NOMO-1 treated with dmso at 0.1 percent for 144 hours (cell line): ENCODE data around the gene PARP11.

Experiments
- DNase-seq: peaks from one replicate; lab custom pipeline; 2025; ENCODE audit not compliant: unreplicated experiment; lab: John Stamatoyannopoulos, UW

PARP11 gene

DNA sequence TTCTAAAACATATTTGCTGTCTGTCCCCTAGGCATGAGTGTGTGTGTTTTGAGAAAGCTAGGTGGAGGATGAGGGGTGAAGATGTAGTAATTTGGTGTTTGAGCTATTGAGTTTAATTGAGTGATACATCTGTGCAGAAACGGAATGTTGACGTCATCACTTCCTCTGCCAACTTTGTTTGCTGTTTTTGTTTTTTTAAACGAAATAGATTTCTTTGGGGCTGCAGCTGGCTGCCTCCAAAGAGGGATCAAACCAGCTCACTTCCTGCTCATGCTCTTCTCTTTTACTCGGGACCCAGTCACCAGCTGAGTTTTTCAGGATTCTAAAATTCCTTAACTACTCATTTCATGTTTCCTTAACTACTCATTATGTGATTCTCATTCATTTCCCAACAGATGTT lies 100.8 kb downstream of the PARP11 start:
- DNase-seq, result no peak

DNA sequence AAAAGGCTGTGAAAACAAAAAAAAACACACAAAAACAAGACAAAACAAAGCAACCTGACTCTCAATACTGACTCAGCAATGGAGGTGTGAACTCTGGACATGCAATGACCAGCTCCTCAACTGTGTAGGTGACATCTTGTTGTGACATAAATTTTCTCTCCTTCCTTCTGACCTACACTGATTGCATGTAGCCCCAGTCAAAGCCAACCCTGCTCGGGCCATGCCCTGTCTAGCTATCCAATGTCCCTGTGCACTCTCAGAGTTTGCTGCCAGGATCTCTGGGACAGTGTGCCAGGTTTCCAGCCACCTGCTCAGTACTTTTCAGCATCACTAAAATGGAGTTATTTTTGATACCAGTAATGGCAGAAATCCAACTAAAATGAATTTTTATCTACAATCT lies 101.3 kb downstream of the PARP11 start:
- no peak for DNase-seq

DNA sequence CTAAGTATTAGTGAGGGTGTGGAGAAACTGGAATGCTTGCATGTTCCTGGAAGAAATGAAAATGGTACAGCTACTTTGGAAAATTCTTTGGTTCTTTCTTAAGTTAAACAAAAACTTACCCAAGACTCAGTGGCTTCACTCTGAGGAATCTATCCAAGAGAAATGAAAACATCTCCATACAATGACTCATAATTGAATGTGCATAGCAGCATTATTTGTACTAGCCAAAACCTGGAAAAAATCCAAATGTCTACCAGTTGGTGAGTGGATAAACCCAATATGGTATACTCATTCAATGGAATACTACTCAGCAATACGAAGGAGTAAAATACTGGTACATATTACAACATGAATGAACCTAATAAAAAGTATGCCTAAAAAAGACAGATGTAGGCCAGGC lies 102.3 kb downstream of the PARP11 start:
- no peak for DNase-seq

DNA sequence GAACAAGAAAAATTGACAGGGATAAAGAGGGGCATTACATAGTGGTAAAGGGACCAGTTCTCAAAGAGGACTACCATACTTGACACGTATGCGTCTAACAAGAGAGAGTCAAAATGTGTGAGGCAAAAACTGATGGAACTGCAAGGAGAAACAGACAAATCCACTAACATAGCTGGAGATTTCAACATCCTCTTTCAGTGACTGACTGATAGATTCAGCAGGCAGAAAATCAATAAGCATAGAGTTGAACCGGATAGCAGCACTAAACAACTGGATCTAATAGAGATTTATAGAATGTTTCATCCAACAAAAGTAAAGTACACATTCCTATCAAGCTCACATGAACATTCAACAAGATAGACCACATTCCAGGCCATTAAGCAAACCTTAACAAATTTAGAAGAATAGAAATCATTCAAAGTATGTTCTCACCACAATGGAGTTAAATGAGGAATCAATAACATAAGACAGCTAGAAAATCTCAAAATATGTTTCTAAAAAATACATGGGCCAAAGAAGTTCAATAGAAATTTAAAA lies 104.2 kb downstream of the PARP11 start:
- no peak for DNase-seq

DNA sequence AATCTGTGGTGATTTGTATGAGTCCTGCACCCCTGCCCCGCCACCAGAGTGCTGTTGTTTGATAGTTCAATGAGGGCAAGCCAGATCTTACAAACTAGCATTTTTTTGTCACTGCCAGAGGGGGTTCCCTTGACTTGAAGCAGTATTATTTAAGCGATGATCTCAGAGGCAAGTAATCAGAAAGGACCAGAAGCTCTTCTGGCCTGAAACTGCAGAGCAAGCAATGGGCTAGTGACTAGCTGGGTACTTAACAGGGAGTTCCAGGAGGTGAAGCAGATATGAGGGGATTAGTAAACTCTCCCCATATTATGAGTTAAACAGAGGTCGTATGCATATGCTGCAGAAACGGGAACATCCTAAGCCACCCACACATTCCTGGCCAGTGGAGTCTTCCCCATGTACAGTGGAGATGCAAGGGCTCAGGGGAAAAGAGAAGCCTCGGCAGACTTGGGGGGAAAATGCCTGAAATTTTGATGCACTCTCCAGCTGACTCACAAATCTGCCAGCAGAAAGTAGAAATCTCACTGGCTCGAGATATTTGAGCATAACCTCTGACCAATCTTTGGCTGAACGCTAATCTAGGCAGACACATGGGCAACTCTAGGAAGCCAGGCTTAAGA lies 112.0 kb downstream of the PARP11 start:
- DNase-seq, result no peak

DNA sequence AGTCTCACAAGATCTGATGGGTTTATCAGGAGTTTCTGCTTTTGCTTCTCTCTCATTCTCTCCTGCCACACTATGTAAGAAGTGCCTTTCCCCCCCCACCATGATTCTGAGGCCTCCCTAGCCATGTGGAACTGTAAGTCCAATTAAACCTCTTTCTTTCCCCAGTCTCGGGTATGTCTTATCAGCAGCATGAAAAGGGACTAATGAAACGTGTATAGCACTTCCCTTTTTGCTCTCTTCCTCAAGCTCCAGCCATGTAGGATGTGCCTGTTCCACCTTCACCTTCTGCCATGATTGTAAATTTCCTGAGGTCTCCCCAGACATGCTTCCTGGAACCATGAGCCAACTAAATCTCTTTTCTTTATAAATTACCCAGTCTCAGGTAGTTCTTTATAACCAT lies 113.3 kb downstream of the PARP11 start:
- no peak for DNase-seq
